ENCODE measurements around the gene TBL1XR1.
"Not testable (repeated sequence)": the region's sequence is repeated elsewhere in the genome, so short reads cannot be mapped to it uniquely, and the experiment has no call there.

The TBL1XR1 gene

DNA sequence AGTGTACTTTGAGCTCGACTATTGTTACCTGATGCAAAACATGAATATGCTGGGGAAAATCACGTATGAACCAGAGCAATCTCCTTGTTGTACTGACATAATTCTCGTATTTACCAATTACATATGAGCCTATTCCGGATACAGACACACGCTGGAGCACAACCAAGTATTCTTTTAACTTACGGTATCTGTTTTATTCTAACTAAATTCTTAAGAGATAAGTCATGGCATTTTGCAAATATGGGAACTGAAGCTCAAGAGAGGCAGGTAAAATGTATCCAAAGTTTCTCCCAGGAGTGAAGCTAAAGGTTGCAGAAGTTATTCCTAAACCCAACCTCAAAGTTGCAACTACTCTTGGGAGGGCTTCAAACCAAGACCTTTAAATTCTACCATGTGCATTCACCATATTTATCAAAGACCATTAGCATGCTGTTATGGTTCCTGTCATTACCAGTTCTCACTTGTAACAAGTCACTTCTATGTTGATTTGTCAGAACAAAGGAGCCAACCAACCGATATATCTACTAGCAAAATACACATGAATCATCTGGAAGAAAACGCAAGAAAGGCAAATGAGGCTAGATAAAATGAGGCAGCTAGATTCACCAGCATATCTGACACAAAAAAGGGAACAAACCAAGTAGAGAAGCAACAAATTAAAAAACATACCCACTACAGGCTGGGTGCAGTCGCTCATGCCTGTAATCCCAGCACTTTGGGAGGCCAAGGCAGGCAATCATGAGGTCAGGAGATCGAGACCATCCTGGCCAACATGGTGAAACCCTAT lies 17.8 kb downstream of the TBL1XR1 start:
- DNase-seq = no peak

DNA sequence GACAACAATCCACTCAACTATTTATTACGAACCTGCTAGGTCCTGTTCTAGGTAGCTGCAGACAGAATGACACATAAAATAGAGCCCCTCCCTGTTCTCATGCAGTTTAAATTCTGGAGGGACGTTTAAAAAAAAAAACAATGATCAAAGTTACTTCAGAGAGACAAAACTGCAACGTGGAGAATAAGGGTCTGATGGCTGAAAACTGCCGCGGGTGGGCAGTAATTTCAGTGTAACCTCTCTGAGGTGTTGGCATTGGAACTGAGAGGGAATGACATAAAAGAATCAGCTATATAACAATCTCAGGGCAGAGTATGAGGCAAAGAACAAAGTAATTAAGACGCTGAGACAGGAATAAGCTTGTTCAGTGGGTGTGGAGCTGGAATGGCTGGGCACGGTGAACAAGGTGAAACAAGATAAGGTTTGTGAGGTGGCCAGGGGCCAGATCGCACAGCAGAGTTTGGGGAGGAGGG lies 19.5 kb downstream of the TBL1XR1 start:
- DNase-seq = no peak

GRCh38 chr3:177174607-177175170 lies 22.6 kb downstream of the TBL1XR1 start:
- no peak for DNase-seq

GRCh38 chr3:177169936-177170722 lies 27.2 kb downstream of the TBL1XR1 start:
- DNase-seq = no peak

- no peak for DNase-seq
Measured at GRCh38 chr3:177168431-177168830, 28.9 kb downstream of the TBL1XR1 start.

DNA sequence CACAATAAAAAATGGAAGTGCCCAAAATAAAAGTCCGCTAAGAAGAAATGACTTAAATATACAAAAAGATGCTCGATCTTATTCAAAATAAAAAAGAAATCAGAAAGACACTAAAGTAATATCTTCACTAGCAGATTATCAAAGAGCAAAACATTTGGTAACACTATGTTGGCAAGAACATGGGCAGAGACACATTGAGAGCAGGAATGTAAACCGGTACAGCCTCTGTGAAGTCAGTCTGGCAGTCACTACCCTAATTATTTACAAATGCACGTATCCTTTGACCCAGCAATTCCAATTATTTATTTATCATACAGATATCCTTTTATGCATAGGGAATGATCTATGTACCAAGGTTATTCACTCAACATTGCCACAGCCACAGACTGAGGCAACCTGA lies 34.5 kb downstream of the TBL1XR1 start:
- no peak for DNase-seq

- DNase-seq = not testable (repeated sequence)
Measured at GRCh38 chr3:177161603-177162002, 35.7 kb downstream of the TBL1XR1 start.

DNA sequence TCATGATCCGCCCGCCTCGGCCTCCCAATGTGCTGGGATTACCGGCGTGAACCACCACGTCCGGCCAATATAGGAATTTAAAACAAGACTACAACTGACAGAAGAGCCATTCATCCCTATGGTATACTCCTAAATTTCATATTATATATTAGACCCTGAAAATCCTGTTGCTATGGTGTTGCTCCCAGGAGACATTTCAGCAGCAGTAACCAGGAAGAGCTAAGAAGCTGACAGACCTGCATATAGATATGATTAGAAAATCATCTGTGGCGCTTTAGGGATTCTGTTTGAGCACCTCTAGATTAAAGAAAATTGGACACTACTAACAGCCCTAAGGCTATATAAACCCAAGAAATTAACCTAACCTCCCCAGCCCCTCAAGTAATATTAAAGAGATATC lies 38.8 kb downstream of the TBL1XR1 start:
- no peak for DNase-seq

DNA sequence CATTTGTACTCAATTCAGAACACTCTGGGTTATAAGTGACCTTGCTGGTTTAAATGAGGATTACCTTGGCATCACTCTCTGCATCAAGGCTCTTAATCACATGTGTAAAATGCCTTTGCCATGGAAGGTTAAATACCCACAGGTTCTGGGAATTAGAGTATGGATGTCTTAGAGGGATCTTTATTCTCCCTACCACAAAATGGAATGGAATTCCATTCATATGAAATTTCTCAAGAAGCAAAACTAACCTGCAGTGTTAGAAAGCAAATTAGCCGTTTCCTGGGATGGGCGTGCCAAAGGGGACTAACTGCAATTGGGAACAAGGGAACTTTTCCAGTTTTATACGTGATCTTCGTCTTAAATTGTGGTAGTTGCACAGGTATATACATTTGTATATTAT lies 39.8 kb downstream of the TBL1XR1 start:
- DNase-seq = no peak

GRCh38 chr3:177154733-177155132 lies 42.5 kb downstream of the TBL1XR1 start:
- DNase-seq = no peak

DNA sequence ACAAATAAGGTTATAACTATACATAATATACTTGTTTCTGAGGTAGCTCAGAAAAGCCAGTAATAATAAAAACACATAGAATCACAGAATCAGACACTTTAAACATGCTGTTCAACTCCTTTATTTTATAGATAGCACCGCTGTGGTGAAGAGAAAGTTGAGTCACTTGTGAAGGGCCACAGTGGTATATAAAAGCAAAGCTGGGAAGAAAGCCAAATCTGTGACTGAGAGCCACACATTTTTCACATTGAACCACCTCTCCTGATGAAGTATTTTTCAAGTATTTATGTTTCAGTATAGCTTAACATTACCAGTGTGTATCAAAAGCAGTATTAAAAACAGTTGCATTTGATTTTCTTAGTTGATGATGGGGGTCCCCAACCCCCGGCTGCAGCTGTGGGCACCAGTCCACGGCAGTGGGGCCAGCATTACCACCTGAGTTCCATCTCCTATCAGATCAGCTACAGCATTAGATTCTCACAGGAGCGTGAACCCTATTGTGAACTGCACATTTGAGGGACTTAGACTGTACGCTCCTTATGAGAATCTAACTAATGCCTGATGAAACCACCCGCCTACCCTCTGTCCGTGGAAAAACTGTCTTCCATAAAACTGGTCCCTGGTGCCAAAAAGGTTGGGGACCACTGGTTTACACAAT lies 46.2 kb downstream of the TBL1XR1 start:
- DNase-seq = peak; percentile 41

DNA sequence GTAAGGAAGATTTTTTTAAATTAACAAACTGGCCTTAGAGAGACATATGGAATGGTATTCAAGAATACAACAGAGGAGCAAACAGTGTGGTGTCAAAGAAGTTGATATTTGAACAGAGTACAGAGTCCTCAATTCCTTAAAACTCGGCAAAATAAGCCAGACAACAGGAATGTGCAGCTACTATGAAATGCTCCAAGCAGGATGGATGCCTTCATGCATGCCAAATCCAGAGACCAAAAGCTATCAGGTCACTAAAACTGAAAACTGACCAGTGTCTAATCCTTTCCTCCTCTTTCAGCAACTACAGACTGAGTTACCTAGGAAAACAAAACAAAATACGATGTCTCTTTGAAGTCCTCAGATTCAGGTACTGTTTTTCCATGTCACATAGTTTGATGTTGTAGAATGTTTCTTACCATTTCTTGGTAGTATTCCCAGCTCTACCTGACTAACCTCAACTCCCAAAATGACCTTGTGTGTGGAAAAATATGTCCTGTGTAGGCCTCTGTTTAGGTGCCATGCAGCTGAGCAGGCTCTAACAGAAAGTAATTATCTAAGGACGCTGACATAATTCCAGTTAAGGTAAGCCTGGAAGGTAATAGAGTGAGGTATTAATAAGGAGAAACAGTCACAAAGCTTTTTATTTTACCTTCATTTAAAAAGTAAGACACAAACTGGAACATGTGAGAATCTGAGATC lies 46.9 kb downstream of the TBL1XR1 start:
- DNase-seq = no peak

- no peak for DNase-seq
Measured at GRCh38 chr3:177149106-177149505, 48.2 kb downstream of the TBL1XR1 start.

DNA sequence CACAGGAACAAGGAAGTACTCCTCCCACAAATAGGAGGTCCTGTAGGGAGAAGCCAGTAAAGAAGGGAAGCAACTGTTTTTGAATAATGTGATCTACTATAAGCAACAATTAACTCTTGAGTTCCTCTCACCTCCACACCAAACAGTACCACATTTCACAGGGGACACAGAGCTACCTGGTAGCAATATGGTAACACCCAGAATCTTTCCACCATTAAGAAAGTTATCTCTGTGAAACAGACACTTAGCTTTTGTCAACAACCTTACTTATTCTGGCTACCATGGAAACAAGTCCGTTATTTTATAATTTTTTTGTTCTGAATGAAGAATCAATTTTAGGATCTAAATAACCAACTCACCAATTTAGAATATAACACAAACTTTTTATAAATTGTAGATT lies 49.5 kb downstream of the TBL1XR1 start:
- DNase-seq = no peak

DNA sequence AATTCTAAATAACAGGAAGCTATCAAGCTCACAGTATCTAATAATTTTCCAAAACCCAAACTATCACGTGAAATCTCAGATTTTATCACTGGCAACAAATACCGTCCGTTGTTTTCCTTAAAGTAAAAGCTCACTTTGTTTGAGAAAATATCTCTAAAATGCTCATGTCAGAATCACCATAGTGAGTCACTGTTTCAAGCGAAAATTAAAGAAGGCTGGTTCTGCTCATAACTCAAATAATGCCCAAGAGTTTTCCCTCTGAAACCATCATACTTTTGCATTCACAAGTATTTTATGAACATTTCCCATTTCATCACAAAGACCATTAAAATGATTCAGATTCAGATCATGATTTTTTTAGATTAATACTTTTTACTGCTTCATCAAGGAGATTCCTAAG lies 50.6 kb downstream of the TBL1XR1 start:
- DNase-seq = no peak

GRCh38 chr3:177145954-177146353 lies 51.3 kb downstream of the TBL1XR1 start:
- no peak for DNase-seq

GRCh38 chr3:177145381-177145780 lies 51.9 kb downstream of the TBL1XR1 start:
- no peak for DNase-seq

GRCh38 chr3:177144922-177145321 lies 52.4 kb downstream of the TBL1XR1 start:
- DNase-seq = no peak

- no peak for DNase-seq
Measured at GRCh38 chr3:177141899-177142646, 55.2 kb downstream of the TBL1XR1 start.

DNA sequence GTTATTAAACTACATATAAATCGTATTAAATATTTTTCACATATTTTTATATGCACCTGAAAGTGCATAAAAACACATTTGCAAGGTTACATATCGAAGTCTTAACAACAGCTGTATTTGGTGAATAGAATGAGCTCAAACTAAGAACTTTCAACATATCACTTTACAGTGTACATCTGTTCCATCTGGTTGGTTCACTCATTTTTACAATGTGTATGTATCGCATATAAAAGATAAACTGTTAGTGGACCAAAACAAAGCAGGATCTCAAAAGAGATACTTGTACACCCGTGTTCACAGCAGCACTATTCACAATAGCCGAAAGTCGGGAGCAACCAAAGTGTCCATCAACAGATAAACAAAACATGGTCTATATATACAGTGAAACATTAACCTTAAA lies 55.8 kb downstream of the TBL1XR1 start:
- DNase-seq = no peak

DNA sequence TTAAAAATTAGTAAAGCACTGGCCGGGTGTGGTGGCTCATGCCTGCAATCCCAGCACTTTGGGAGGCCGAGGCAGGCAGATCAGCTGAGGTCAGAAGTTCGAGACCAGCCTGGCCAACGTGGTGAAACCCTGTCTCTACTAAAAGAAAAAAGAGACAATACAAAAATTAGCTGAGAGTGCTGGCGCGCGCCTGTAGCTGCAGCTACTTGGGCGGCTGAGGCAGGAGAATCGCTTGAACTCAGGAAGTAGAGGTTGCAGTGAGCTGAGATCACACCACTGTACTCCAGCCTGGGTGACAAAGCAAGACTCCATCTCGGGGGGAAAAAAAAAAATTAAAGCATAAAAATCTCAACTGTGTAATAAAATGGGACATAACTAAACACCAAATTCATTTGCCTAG lies 58.1 kb downstream of the TBL1XR1 start:
- DNase-seq = not testable (repeated sequence)

Measured in NCI-H1092 (cell line).